Tibial nerve (tissue), 4 donors: ENCODE data around the gene DLGAP1. TPM values are rescaled to one million over a fixed set of nuclear protein-coding genes. Genes with fewer than 3 reads are reported as not detected.
A peak's percentile ranks its signal among the peaks of the same experiment; 100 is the strongest.
"Not testable (repeated sequence)": the region's sequence is repeated elsewhere in the genome, so short reads cannot be mapped to it uniquely, and the experiment has no call there.

Experiments
- DNase-seq, 2 donors: peaks; one replicate each; pipeline ENCODE4 v3.0.0-alpha.2; 2019; ENCODE audit warnings: low spot score in 2 of 2
- H3K27ac ChIP-seq, 4 donors: fragments of 200-600 bp; sonication (generic) in 3 of 4; one replicate each; pipeline ENCODE4 v1.5.1; 2017 to 2019; ENCODE audit warnings: mild to moderate bottlenecking in 1 of 4
- H3K27me3 ChIP-seq, 2 donors: fragments of 200-600 bp; sonication (generic) in 1 of 2; one replicate each; pipeline versions ENCODE4 v1.5.1 to v1.6.0; 2017 to 2019
- H3K36me3 ChIP-seq, 3 donors: fragments of 200-600 bp; sonication (generic); one replicate each; pipeline ENCODE4 v1.5.1; 2018 to 2019
- H3K4me1 ChIP-seq, 4 donors: fragments of 200-600 bp; sonication (generic) in 3 of 4; one replicate each; pipeline ENCODE4 v1.5.1; 2017 to 2019
- H3K4me3 ChIP-seq, 4 donors: fragments of 200-600 bp; sonication (generic) in 3 of 4; one replicate each; pipeline ENCODE4 v1.5.1; 2017 to 2019; ENCODE audit warnings: mild to moderate bottlenecking in 1 of 4, moderate library complexity in 1 of 4
- H3K9me3 ChIP-seq, 4 donors: fragments of 200-600 bp; sonication (generic) in 3 of 4; one replicate each; pipeline ENCODE4 v1.5.1; 2017 to 2019
- EP300 ChIP-seq, 2 donors: sonication (generic); formaldehyde crosslinking; IDR thresholded peaks; one replicate each; pipeline ENCODE4 v1.6.1; 2017; ENCODE audit warnings: antibody characterized with exemption in 2 of 2, mild to moderate bottlenecking in 1 of 2
- POLR2A ChIP-seq, 2 donors: fragments of 450-650 bp; IDR thresholded peaks; one replicate each; pipeline ENCODE4 v1.6.1; 2017; ENCODE audit warnings: antibody characterized with exemption in 2 of 2, mild to moderate bottlenecking in 2 of 2, moderate library complexity in 2 of 2
- WGBS, 2 donors: methylation state at CpG; one replicate each; pipeline ENCODE4 v1.1.5; 2018; 5-methylcytosine and 5-hydroxymethylcytosine counted together
- total RNA-seq, 4 donors: library from RNA; depleted of rRNA; stranded (reverse); fragments of >200 nt; gene quantifications; one replicate each; pipeline ENCODE4 v1.1.0, GENCODE V29; 2016
- TF ChIP-seq, protein P1 (sequence below), 5 experiments: fragments of 200-600 bp in 3 of 5; fragments of 450-650 bp in 2 of 5; sonication (generic) in 3 of 5; IDR thresholded peaks; one replicate each; pipeline ENCODE4 v1.5.1; 2016 to 2019; ENCODE audit warnings: antibody characterized with exemption in 5 of 5, mild to moderate bottlenecking in 3 of 5, moderate library complexity in 2 of 5

Gene DLGAP1
- total RNA-seq, 4 donors from 2014 or later = 1.5 to 18.3 (median 2.5) TPM

DNA sequence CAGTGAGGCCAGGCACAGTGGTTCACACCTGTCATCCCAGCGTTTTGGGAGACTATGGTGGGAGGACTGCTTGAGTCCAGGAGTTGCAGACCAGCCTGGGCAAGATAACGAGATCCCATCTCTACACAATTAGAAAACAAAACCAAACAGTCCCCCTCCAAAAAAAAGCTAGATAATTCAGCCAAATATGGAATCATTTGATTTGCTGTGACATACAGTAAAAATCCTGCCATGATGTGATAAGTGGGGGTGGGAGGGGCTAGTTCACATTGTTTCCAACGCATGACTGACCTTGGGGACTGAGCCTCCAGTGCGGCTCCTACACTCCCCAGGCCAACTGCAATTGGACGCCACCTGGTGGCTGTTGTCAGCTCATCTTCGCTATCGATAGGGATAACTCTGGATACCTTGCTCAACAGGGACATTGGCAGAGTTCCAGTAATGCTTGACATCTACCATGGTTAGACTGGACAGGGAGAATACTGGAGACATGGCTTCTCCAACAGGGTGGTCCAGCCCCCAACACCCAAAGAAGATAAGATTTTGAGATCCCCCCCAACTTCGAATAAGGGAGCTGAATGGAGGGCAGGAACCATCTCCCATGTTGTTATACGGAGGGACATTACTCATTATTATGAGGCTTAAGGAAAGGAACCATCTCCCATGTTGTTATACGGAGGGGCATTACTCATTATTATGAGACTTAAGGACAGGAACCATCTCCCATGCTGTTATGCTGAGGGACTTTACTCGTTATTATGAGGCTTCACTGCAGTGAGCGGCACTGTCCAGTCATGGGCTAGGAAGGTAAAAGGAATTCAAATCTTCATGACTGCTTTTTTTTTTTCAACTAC is 869.2 kb downstream of the DLGAP1 start:
- no peaks in the 10 kb centered on the region for H3K27me3 ChIP-seq
- no peaks in the 10 kb centered on the region for H3K9me3 ChIP-seq
- H3K36me3 ChIP-seq = no peaks in the 10 kb centered on the region
- H3K4me1 ChIP-seq = peaks cover 0 to 13% (median 2%) of the 10 kb centered on the region in 4 donors
- H3K27ac ChIP-seq = peak overlapping the region in 1 of 4 donors; percentile 29
- H3K4me3 ChIP-seq = no peak overlapping the region
- WGBS, 2 donors = 46 to 51% methylated on average over 12 of the region's 12 CpGs
- peak; percentile 62 to 82 for DNase-seq
- TF ChIP-seq POLR2A (IDR thresholded peaks at IDR 0.05) (no peak), EP300 (IDR thresholded peaks at IDR 0.05) (peak in 1 of 2 donors; percentile 47)
- TF ChIP-seq, protein P1, sequence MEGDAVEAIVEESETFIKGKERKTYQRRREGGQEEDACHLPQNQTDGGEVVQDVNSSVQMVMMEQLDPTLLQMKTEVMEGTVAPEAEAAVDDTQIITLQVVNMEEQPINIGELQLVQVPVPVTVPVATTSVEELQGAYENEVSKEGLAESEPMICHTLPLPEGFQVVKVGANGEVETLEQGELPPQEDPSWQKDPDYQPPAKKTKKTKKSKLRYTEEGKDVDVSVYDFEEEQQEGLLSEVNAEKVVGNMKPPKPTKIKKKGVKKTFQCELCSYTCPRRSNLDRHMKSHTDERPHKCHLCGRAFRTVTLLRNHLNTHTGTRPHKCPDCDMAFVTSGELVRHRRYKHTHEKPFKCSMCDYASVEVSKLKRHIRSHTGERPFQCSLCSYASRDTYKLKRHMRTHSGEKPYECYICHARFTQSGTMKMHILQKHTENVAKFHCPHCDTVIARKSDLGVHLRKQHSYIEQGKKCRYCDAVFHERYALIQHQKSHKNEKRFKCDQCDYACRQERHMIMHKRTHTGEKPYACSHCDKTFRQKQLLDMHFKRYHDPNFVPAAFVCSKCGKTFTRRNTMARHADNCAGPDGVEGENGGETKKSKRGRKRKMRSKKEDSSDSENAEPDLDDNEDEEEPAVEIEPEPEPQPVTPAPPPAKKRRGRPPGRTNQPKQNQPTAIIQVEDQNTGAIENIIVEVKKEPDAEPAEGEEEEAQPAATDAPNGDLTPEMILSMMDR (IDR thresholded peaks at IDR 0.05) = peak; percentile 60 to 83 (median 68)

DNA sequence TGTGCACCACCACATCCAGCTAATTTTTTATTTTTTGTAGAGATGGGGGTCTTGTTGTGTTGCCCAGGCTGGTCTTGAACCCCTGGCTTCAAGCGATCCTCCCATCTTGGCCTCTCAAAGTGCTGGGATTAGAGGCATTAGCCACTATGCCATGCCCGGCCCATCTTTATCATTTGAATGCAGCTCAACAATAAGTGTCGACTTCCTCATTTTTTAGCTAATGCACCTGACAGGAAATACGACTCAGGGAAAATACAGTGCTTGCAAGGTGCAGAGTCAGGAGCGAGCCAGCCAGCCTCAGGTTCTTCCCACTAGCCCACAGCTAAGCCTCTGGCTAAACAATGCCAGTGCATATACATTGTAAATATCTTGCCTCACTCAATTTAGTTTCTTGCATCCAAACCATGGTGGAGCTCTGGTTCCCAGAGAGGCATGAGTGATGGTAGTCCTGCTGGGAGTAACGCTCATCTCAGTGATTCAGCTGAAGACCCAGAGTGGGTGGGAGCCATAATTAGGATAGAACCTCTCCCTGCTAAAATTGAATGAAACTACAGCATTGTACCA is 870.1 kb downstream of the DLGAP1 start:
- H3K27me3 ChIP-seq = no peaks in the 10 kb centered on the region
- H3K9me3 ChIP-seq = no peaks in the 10 kb centered on the region
- DNase-seq = no peak
- H3K36me3 ChIP-seq = no peaks in the 10 kb centered on the region
- H3K4me3 ChIP-seq = no peak overlapping the region
- TF ChIP-seq, protein P1 (IDR thresholded peaks at IDR 0.05) = no peak
- TF ChIP-seq EP300 (IDR thresholded peaks at IDR 0.05) (no peak), POLR2A (IDR thresholded peaks at IDR 0.05) (no peak)
- H3K4me1 ChIP-seq = peaks cover 0 to 13% (median 2%) of the 10 kb centered on the region in 4 donors
- WGBS, 2 donors = 76 to 92% methylated on average over 6 of the region's 6 CpGs
- H3K27ac ChIP-seq = no peak overlapping the region

DNA sequence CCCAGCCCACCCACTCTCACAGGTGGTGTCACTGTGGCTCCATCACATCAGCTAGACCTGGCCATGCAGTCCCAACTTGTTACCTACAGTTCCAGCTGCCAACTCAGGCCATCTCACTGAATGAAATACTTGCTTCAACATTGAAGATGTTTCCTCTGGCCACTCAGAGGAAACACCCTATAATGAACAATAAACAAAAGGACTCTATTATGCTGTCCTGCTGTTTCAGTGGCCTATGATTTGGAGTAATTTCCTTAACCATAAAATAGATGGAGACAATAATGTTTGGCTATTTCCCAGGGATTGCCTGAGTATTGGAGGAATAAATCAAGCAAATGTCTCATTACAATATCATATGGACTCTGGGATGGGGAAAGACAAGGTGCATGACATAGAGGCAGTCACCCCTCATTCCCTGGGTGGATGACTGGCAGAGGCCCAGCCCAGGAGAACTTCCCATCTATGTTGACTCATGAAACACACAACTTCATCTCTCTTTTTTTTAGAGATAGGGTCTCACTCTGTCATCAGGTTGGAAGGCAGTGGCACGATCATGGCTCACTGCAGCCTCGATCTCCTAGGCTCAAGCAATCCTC is 870.7 kb downstream of the DLGAP1 start:
- DNase-seq = no peak
- TF ChIP-seq EP300 (IDR thresholded peaks at IDR 0.05) (no peak), POLR2A (IDR thresholded peaks at IDR 0.05) (no peak)
- TF ChIP-seq, protein P1 (IDR thresholded peaks at IDR 0.05) = no peak
- H3K4me3 ChIP-seq = no peak overlapping the region
- H3K9me3 ChIP-seq = no peaks in the 10 kb centered on the region
- no peaks in the 10 kb centered on the region for H3K36me3 ChIP-seq
- peaks cover 0 to 13% (median 2%) of the 10 kb centered on the region in 4 donors for H3K4me1 ChIP-seq
- H3K27ac ChIP-seq = peak overlapping the region in 1 of 4 donors; percentile 44
- H3K27me3 ChIP-seq = no peaks in the 10 kb centered on the region
- WGBS, 2 donors = 93 to 95% methylated on average over 2 of the region's 2 CpGs

DNA sequence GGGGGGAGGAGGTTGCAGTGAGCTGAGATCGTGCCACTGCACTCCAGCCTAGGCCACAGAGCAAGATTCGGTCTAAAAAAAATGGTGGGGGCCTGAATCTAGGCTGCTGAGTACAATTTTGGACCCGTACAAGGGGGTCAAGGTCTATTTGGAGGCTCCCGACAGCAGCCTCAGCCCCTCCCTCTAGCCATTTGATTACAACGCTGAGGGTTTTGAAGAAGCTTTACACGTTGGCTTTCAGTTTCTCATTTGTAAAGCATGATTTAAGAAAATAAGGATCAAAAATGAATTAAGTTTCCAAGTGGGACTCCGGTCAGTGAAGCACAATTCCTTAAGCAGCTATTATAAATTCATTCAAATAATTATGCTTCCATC is 871.2 kb downstream of the DLGAP1 start:
- Histone ChIP-seq H3K9me3 (no peaks in the 10 kb centered on the region), H3K36me3 (no peaks in the 10 kb centered on the region), H3K27me3 (no peaks in the 10 kb centered on the region), H3K4me3 (no peak overlapping the region), H3K27ac (peak overlapping the region in 1 of 4 donors; percentile 44), H3K4me1 (peaks cover 0 to 13% (median 2%) of the 10 kb centered on the region in 4 donors)
- WGBS, 2 donors = 67 to 70% methylated on average over 7 of the region's 7 CpGs
- DNase-seq = no peak
- TF ChIP-seq POLR2A (IDR thresholded peaks at IDR 0.05) = no peak
- TF ChIP-seq, protein P1 (IDR thresholded peaks at IDR 0.05) = no peak
- TF ChIP-seq EP300 (IDR thresholded peaks at IDR 0.05) = no peak

DNA sequence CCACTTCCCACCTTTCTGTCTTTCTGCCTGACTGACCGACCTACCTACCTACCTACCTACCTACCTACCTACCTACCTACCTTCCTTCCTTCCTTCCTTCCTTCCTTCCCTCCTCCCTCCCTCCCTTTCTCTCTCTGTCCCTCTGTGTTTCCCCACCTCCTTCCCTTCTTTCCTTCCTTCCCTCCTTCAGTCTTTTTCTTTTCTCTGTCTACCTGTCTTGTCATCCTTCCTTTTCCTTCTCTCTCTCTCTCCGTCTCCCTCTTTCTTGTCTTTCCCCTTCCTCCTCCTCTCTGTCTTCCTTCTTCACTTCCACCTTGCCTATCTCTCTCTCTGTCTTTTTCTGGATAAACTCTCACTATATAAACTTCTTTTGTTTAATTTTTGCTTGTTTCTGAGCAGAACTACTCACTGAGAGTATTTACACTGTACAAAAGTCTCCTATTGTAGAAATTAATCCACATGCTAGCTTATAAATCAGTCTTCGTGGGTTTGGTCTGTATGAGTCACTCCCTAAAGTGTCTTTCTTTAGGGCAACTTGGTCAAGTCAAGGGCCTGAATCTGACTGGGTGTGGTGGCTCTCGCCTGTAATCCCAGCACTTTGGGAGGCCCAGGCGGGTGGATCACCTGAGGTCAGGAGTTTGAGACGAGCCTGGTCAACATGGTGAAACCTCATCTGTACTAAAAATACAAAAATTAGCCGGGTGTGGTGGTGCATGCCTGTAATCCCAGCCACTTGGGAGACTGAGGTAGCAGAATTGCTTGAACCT is 871.8 kb downstream of the DLGAP1 start:
- WGBS, 2 donors = 71 to 74% methylated on average over 7 of the region's 7 CpGs
- not testable (repeated sequence) for H3K4me3 ChIP-seq

More for the DNA sequence above, 871.8 kb downstream of the DLGAP1 start:
- not testable (repeated sequence) for DNase-seq, H3K27me3 ChIP-seq, H3K9me3 ChIP-seq, H3K36me3 ChIP-seq
- H3K27ac ChIP-seq = peak overlapping the region in 1 of 4 donors; percentile 44
- peaks cover 0 to 13% (median 2%) of the 10 kb centered on the region in 4 donors for H3K4me1 ChIP-seq
